Neural cell (in vitro differentiated cells): ENCODE results near the gene GNRHR. TPM values are rescaled to one million over a fixed set of nuclear protein-coding genes. Genes with fewer than 3 reads are reported as not detected.

Experiments
- H2AFZ ChIP-seq: fragments of 200-600, 300-800 bp; sonication (generic), shearing (Covaris generic); 2 replicates; pipeline ENCODE4 v1.6.0; 2014; ENCODE audit warnings: low read depth, mild to moderate bottlenecking, antibody characterized with exemption, low read length, moderate library complexity
- H3F3A ChIP-seq: fragments of 200-600 bp; shearing (Covaris generic); 2 replicates; pipeline ENCODE4 v1.6.1; 2016; ENCODE audit warnings: mild to moderate bottlenecking, moderate library complexity, mixed read lengths, antibody characterized with exemption, low read length; ENCODE audit not compliant: insufficient read depth, poor library complexity, severe bottlenecking
- H3K27ac ChIP-seq: fragments of 200-600, 300-800 bp; sonication (generic), shearing (Covaris generic); 2 replicates; pipeline ENCODE4 v1.5.1; 2014; ENCODE audit warnings: mild to moderate bottlenecking, low read length, moderate library complexity
- H3K27me3 ChIP-seq: fragments of 300-800, 200-600 bp; sonication (generic), shearing (Covaris generic); 2 replicates; pipeline ENCODE4 v1.6.0; 2014; ENCODE audit warnings: mild to moderate bottlenecking, low read depth, low read length, moderate library complexity; ENCODE audit not compliant: insufficient read depth
- H3K36me3 ChIP-seq: fragments of 300-800, 200-600 bp; sonication (generic), shearing (Covaris generic); 2 replicates; pipeline ENCODE4 v1.5.1; 2014; ENCODE audit warnings: mild to moderate bottlenecking, antibody characterized with exemption, low read length, moderate library complexity; ENCODE audit not compliant: insufficient read depth
- H3K4me2 ChIP-seq: fragments of 300-800, 200-600 bp; sonication (generic), shearing (Covaris generic); 2 replicates; pipeline ENCODE4 v1.6.0; 2014; ENCODE audit warnings: mild to moderate bottlenecking, low read length
- H3K4me3 ChIP-seq: fragments of 300-800, 200-600 bp; sonication (generic), shearing (Covaris generic); 2 replicates; pipeline ENCODE4 v1.5.1; 2014; ENCODE audit warnings: mild to moderate bottlenecking, low read length, moderate library complexity
- H3K79me2 ChIP-seq: fragments of 200-600 bp; shearing (Covaris generic); replicated peaks from 2 replicates; pipeline ENCODE4 v1.6.0; 2014; ENCODE audit warnings: mild to moderate bottlenecking, low read length, moderate library complexity; ENCODE audit not compliant: insufficient read depth
- H3K9ac ChIP-seq: fragments of 300-800, 200-600 bp; sonication (generic), shearing (Covaris generic); 2 replicates; pipeline ENCODE4 v1.6.1; 2016; ENCODE audit warnings: mild to moderate bottlenecking, low read length, mixed read lengths
- H3K9me2 ChIP-seq: fragments of 200-600 bp; shearing (Covaris generic); 2 replicates; pipeline ENCODE4 v1.6.1; 2016; ENCODE audit warnings: mild to moderate bottlenecking, low read length, mixed read lengths; ENCODE audit not compliant: insufficient read depth
- H3K9me3 ChIP-seq: fragments of 200-600, 300-800 bp; sonication (generic), shearing (Covaris generic); 2 replicates; pipeline ENCODE4 v1.6.1; 2016; ENCODE audit warnings: mild to moderate bottlenecking, mixed run types, low read length, moderate library complexity, mixed read lengths
- H4K20me1 ChIP-seq: fragments of 200-600 bp; shearing (Covaris generic); 2 replicates; pipeline ENCODE4 v1.6.1; 2016; ENCODE audit warnings: mild to moderate bottlenecking, mixed run types; ENCODE audit not compliant: insufficient read depth
- CTCF ChIP-seq: fragments of 450-650 bp; IDR thresholded peaks from 2 replicates; pipeline ENCODE4 v1.5.1; 2014; ENCODE audit warnings: antibody characterized with exemption, mild to moderate bottlenecking, moderate library complexity; ENCODE audit not compliant: poor library complexity, severe bottlenecking
- EP300 ChIP-seq: fragments of 450-650 bp; conservative IDR thresholded peaks from 2 replicates; pipeline ENCODE4 v1.6.1; 2014; ENCODE audit warnings: antibody characterized with exemption, mild to moderate bottlenecking, moderate library complexity; ENCODE audit not compliant: poor library complexity, severe bottlenecking
- EZH2 ChIP-seq: fragments of 200-600, 300-800 bp; shearing (Covaris generic), sonication (generic); IDR thresholded peaks from 2 replicates; pipeline ENCODE4 v1.6.1; 2014; ENCODE audit warnings: antibody characterized with exemption, low read length, borderline replicate concordance, mild to moderate bottlenecking; ENCODE audit not compliant: insufficient read depth, poor library complexity, severe bottlenecking
- MXI1 ChIP-seq: fragments of 450-650 bp; conservative IDR thresholded peaks from 2 replicates; pipeline ENCODE4 v1.6.1; 2014; ENCODE audit warnings: antibody characterized with exemption, mild to moderate bottlenecking; ENCODE audit not compliant: poor library complexity, severe bottlenecking
- POLR2AphosphoS5 ChIP-seq: IDR thresholded peaks from 2 replicates; pipeline ENCODE4 v1.6.1; 2012
- RAD21 ChIP-seq: fragments of 450-650 bp; conservative IDR thresholded peaks from 2 replicates; pipeline ENCODE4 v1.6.1; 2014; ENCODE audit warnings: antibody characterized with exemption, mild to moderate bottlenecking, moderate library complexity
- SMC3 ChIP-seq: fragments of 450-650 bp; conservative IDR thresholded peaks from 2 replicates; pipeline ENCODE4 v1.6.1; 2014; ENCODE audit warnings: antibody characterized with exemption, mild to moderate bottlenecking, moderate library complexity; ENCODE audit not compliant: poor library complexity
- TAF1 ChIP-seq: IDR thresholded peaks from 2 replicates; pipeline ENCODE4 v1.6.1; 2012; ENCODE audit warnings: low read depth
- polyA plus RNA-seq: library from polyadenylated mRNA; depleted of rRNA; stranded (reverse); fragments of >200 nt; gene quantifications from 2 replicates; pipeline ENCODE4 v1.2.3, GENCODE V29; 2014
- TF ChIP-seq, protein P1 (sequence below): IDR thresholded peaks from 2 replicates; pipeline ENCODE4 v1.6.1; 2012; ENCODE audit warnings: borderline replicate concordance

Gene GNRHR
- polyA plus RNA-seq, 1 donor from 2014 or later: not detected

DNA sequence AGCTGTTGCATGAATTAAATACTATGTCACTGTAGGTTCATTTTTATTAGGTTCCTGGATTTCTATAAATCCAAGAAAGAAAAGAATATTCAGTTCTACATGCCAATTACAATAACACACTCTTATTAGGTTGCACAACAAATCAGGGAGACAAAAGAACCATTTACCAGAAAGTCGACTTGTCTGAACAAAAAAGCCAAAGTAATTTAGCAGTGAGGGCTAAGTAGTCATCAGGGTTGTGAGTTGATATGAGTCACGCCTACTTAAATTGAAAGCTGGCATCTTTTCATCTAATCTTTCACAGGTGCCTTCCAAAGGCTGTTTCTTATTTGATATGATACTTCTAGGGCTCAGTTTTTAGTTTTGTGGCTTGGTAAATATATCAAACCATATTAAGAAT, 25.4 kb upstream of the GNRHR start:
- Histone ChIP-seq H2AFZ (no peak overlapping the region), H3K4me2 (no peak overlapping the region), H3K79me2 (no peaks in the 10 kb centered on the region), H3K4me3 (no peak overlapping the region), H3K27ac (no peak overlapping the region), H3K9ac (no peak overlapping the region), H3K9me3 (no peaks in the 10 kb centered on the region), H3K9me2 (no peaks in the 10 kb centered on the region), H3F3A (no peaks in the 10 kb centered on the region), H4K20me1 (no peaks in the 10 kb centered on the region), H3K27me3 (no peaks in the 10 kb centered on the region), H3K36me3 (no peaks in the 10 kb centered on the region)
- no peak for TF ChIP-seq RAD21
- TF ChIP-seq TAF1: no peak

GRCh38 chr4:67776746-67777145, 22.6 kb upstream of the GNRHR start:
- Histone ChIP-seq H3F3A (no peaks in the 10 kb centered on the region), H3K4me2 (no peak overlapping the region), H3K9me3 (no peaks in the 10 kb centered on the region), H3K27ac (no peak overlapping the region), H3K9me2 (no peaks in the 10 kb centered on the region), H3K36me3 (no peaks in the 10 kb centered on the region), H2AFZ (no peak overlapping the region), H3K27me3 (no peaks in the 10 kb centered on the region), H3K79me2 (no peaks in the 10 kb centered on the region), H3K9ac (no peak overlapping the region), H4K20me1 (no peaks in the 10 kb centered on the region), H3K4me3 (no peak overlapping the region)
- TF ChIP-seq, protein P1, sequence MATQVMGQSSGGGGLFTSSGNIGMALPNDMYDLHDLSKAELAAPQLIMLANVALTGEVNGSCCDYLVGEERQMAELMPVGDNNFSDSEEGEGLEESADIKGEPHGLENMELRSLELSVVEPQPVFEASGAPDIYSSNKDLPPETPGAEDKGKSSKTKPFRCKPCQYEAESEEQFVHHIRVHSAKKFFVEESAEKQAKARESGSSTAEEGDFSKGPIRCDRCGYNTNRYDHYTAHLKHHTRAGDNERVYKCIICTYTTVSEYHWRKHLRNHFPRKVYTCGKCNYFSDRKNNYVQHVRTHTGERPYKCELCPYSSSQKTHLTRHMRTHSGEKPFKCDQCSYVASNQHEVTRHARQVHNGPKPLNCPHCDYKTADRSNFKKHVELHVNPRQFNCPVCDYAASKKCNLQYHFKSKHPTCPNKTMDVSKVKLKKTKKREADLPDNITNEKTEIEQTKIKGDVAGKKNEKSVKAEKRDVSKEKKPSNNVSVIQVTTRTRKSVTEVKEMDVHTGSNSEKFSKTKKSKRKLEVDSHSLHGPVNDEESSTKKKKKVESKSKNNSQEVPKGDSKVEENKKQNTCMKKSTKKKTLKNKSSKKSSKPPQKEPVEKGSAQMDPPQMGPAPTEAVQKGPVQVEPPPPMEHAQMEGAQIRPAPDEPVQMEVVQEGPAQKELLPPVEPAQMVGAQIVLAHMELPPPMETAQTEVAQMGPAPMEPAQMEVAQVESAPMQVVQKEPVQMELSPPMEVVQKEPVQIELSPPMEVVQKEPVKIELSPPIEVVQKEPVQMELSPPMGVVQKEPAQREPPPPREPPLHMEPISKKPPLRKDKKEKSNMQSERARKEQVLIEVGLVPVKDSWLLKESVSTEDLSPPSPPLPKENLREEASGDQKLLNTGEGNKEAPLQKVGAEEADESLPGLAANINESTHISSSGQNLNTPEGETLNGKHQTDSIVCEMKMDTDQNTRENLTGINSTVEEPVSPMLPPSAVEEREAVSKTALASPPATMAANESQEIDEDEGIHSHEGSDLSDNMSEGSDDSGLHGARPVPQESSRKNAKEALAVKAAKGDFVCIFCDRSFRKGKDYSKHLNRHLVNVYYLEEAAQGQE: no peak
- TF ChIP-seq TAF1: no peak
- no peak for TF ChIP-seq SMC3
- TF ChIP-seq EP300: no peak
- no peak for TF ChIP-seq CTCF
- TF ChIP-seq EZH2: no peak
- no peak for TF ChIP-seq RAD21
- TF ChIP-seq POLR2AphosphoS5: no peak

- H2AFZ ChIP-seq: no peak overlapping the region
- TF ChIP-seq TAF1 (no peak), SMC3 (no peak), MXI1 (no peak), CTCF (no peak), POLR2AphosphoS5 (no peak), EP300 (no peak), EZH2 (no peak), RAD21 (no peak)
- TF ChIP-seq, protein P1: no peak
- no peak overlapping the region for H3K27ac ChIP-seq
- H3K36me3 ChIP-seq: no peaks in the 10 kb centered on the region
- no peaks in the 10 kb centered on the region for H3F3A ChIP-seq
- no peaks in the 10 kb centered on the region for H3K9me2 ChIP-seq
- no peak overlapping the region for H3K4me2 ChIP-seq
- no peaks in the 10 kb centered on the region for H4K20me1 ChIP-seq
- H3K9me3 ChIP-seq: no peaks in the 10 kb centered on the region
- no peak overlapping the region for H3K9ac ChIP-seq
- H3K4me3 ChIP-seq: no peak overlapping the region
- H3K79me2 ChIP-seq: no peaks in the 10 kb centered on the region
- no peaks in the 10 kb centered on the region for H3K27me3 ChIP-seq
Observed at GRCh38 chr4:67770422-67770821, 16.2 kb upstream of the GNRHR start.
